Activated naive CD8-positive, alpha-beta T cell treated with anti-CD3 and anti-CD28 coated beads, Interleukin-2, amount 50 U/mL, for 16 hours (primary cell): ENCODE results near the gene USH1G.

Source experiments
- DNase-seq: peaks from one replicate; pipeline ENCODE4 v3.0.0-alpha.2; 2020; ENCODE audit warnings: low read depth, low spot score

Gene USH1G

GRCh38 chr17:74954115-74954514 lies 31.1 kb upstream of the USH1G start:
- DNase-seq = no peak

- DNase-seq = no peak
Measured at GRCh38 chr17:74953134-74953687, 30.2 kb upstream of the USH1G start.

GRCh38 chr17:74952431-74953133 lies 29.5 kb upstream of the USH1G start:
- DNase-seq = no peak

- no peak for DNase-seq
Measured at GRCh38 chr17:74951680-74952421, 28.8 kb upstream of the USH1G start.

GRCh38 chr17:74951065-74951464 lies 28.0 kb upstream of the USH1G start:
- no peak for DNase-seq

- no peak for DNase-seq
Measured at GRCh38 chr17:74950207-74950606, 27.2 kb upstream of the USH1G start.

- DNase-seq = no peak
Measured at GRCh38 chr17:74949455-74950115, 26.5 kb upstream of the USH1G start.

GRCh38 chr17:74947041-74947754 lies 24.1 kb upstream of the USH1G start:
- DNase-seq = no peak

GRCh38 chr17:74946641-74947040 lies 23.6 kb upstream of the USH1G start:
- no peak for DNase-seq

GRCh38 chr17:74945543-74945942 lies 22.5 kb upstream of the USH1G start:
- no peak for DNase-seq

GRCh38 chr17:74943808-74944522 lies 20.9 kb upstream of the USH1G start:
- no peak for DNase-seq

GRCh38 chr17:74941128-74941725 lies 18.2 kb upstream of the USH1G start:
- DNase-seq = no peak

- no peak for DNase-seq
Measured at GRCh38 chr17:74939534-74939933, 16.5 kb upstream of the USH1G start.

- DNase-seq = no peak
Measured at GRCh38 chr17:74938194-74938950, 15.3 kb upstream of the USH1G start.

GRCh38 chr17:74937064-74938051 lies 14.3 kb upstream of the USH1G start:
- DNase-seq = no peak

GRCh38 chr17:74936470-74936799 lies 13.4 kb upstream of the USH1G start:
- DNase-seq = no peak

GRCh38 chr17:74935585-74936469 lies 12.8 kb upstream of the USH1G start, which contains the start of gene OTOP3:
Gene OTOP3, plus strand, starts transcription at chr17:74935898. Its CDS starts 24 bp downstream, at chr17:74935922.
- no peak for DNase-seq

- DNase-seq = no peak
Measured at GRCh38 chr17:74935048-74935447, 12.0 kb upstream of the USH1G start.
